HepG2 (cell line): ENCODE data around the gene ARFGAP2. TPM values are rescaled to one million over a fixed set of nuclear protein-coding genes. Genes with fewer than 3 reads are reported as not detected.

Experiments
- ARHGAP35 ChIP-seq: sonication (generic); formaldehyde crosslinking; IDR thresholded peaks from 2 replicates; pipeline ENCODE4 v1.9.0; 2022; ENCODE audit warnings: mild to moderate bottlenecking, inconsistent platforms, moderate library complexity, missing genetic modification reagents, borderline replicate concordance
- ARID3A ChIP-seq: IDR thresholded peaks from 2 replicates; pipeline ENCODE4 v1.6.1; 2012; ENCODE audit warnings: low read depth, low read length, improper control_type of control experiment
- FUBP1 ChIP-seq: sonication (generic); formaldehyde crosslinking; IDR thresholded peaks from 2 replicates; pipeline ENCODE4 v1.5.1; 2020; ENCODE audit warnings: missing genetic modification reagents, mild to moderate bottlenecking, borderline replicate concordance
- GABPA ChIP-seq, 2 experiments: IDR thresholded peaks; 2 replicates each; pipeline ENCODE4 v1.6.1; 2011 to 2016; ENCODE audit warnings: low read depth in 2 of 2, low read length in 1 of 2, missing biosample characterization in 1 of 2, missing genetic modification characterization in 1 of 2
- KDM1A ChIP-seq: IDR thresholded peaks from 2 replicates; pipeline ENCODE4 v1.6.1; 2016; ENCODE audit warnings: missing compliant biosample characterization
- KLF13 ChIP-seq: sonication (generic); formaldehyde crosslinking; IDR thresholded peaks from 2 replicates; pipeline ENCODE4 v1.4.0; 2020; ENCODE audit warnings: mild to moderate bottlenecking, missing genetic modification reagents
- SMAD3 ChIP-seq: sonication (generic); formaldehyde crosslinking; IDR thresholded peaks from 2 replicates; pipeline ENCODE4 v1.4.0; 2020; ENCODE audit warnings: missing genetic modification reagents
- ZBTB14 ChIP-seq: sonication (generic); formaldehyde crosslinking; IDR thresholded peaks from 2 replicates; pipeline ENCODE4 v1.4.0; 2020; ENCODE audit warnings: missing genetic modification reagents
- ZNF646 ChIP-seq: sonication (generic); formaldehyde crosslinking; IDR thresholded peaks from 2 replicates; pipeline ENCODE4 v1.9.0; 2021; ENCODE audit warnings: mild to moderate bottlenecking, missing genetic modification reagents
- ZNF772 ChIP-seq: sonication (generic); formaldehyde crosslinking; IDR thresholded peaks from 2 replicates; pipeline ENCODE4 v1.5.0; 2020; ENCODE audit warnings: mild to moderate bottlenecking, missing genetic modification reagents
- polyA plus RNA-seq, 8 experiments: library from polyadenylated mRNA; depleted of rRNA in 3 of 8; stranded (reverse) in 7 of 8; unstranded in 1 of 8; fragments of >200 nt; fragmentation: Illumina TruSeq in 4 of 8; extraction: Trizol in 4 of 8; gene quantifications; 2 replicates each; pipeline versions ENCODE4 v1.2.1 to v1.2.3, GENCODE V29; 2011 to 2016; ENCODE audit warnings: low read depth in 4 of 8, missing spikeins in 1 of 8, mixed read lengths in 1 of 8; ENCODE audit not compliant: insufficient read depth in 1 of 8
- total RNA-seq, 5 experiments: library from RNA; depleted of rRNA; stranded (reverse); fragments of >200 nt; fragmentation: Illumina TruSeq; extraction: Trizol; gene quantifications; 2 replicates each; pipeline ENCODE4 v1.2.3, GENCODE V29; 2016; ENCODE audit warnings: low read depth in 1 of 5

Gene ARFGAP2
- total and polyA plus RNA-seq, 2 of the 13 experiments (the other 11 are each of a cell fraction or from before 2014, with no cell fraction given): 32.3 to 75.3 TPM

GRCh38 chr11:47186700-47187695 lies 10.3 kb upstream of the ARFGAP2 start (continued):
- TF ChIP-seq SMAD3 (CRISPR knock-in tag): 0 out of 2 replicates have a peak, but pooled peaks have one; percentile 16
- TF ChIP-seq ZBTB14 (CRISPR knock-in tag): no peak
- TF ChIP-seq KDM1A (CRISPR knock-in tag): peak; percentile 27; the same call in 1 of the 2 replicates
- no peak for TF ChIP-seq GABPA (IDR thresholded peaks at IDR 0.05; ENCODE audit: low read depth, low read length)
- no peak for TF ChIP-seq GABPA (CRISPR knock-in tag; IDR thresholded peaks at IDR 0.05; ENCODE audit: low read depth)
- TF ChIP-seq FUBP1: no peak
- TF ChIP-seq ARHGAP35 (CRISPR knock-in tag): no peak
- no peak for TF ChIP-seq KLF13 (CRISPR knock-in tag)
- TF ChIP-seq ARID3A: no peak
- no peak; the same call in 1 of the 2 replicates for TF ChIP-seq ZNF646 (CRISPR knock-in tag)
- no peak; the same call in 1 of the 2 replicates for TF ChIP-seq ZNF772 (CRISPR knock-in tag)
